GM21723 (cell line): ENCODE results near the gene CLMP.
"Not testable (repeated sequence)": the region's sequence is repeated elsewhere in the genome, so short reads cannot be mapped to it uniquely, and the experiment has no call there.

Experiments
- ATAC-seq: cut with Tn5 transposase; IDR thresholded peaks from one replicate; pipeline ENCODE4 v1.9.1; 2021; ENCODE audit warnings: mild to moderate bottlenecking, moderate library complexity; ENCODE audit not compliant: unreplicated experiment

CLMP gene

GRCh38 chr11:123088896-123089295 lies 106.2 kb downstream of the CLMP start:
- ATAC-seq, result not testable (repeated sequence)

- peak; percentile 96 for ATAC-seq
Observed at GRCh38 chr11:123087657-123088056, 107.4 kb downstream of the CLMP start.

GRCh38 chr11:123086305-123086704 lies 108.7 kb downstream of the CLMP start:
- ATAC-seq, result no peak

GRCh38 chr11:123085497-123085896 lies 109.6 kb downstream of the CLMP start:
- ATAC-seq, result no peak

DNA sequence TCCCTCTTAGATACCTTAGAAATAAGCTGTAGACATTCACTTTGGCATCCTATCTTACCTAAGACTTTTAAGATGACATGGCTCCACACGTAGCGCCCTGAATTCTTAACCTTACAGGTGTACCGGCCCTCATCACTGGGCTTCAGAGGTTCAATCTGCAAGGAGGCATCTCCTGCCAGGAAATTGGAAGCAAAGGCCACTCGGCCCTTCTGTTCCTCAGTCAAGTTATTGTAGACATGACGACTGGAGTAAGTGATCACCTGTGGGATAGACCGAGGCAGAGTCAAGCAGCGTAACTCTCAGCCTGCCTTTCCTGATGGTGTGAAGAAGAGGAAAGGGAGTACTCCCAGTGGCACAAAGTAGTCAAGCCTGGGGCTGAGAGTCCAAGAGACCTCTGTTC lies 110.6 kb downstream of the CLMP start:
- ATAC-seq, result no peak

DNA sequence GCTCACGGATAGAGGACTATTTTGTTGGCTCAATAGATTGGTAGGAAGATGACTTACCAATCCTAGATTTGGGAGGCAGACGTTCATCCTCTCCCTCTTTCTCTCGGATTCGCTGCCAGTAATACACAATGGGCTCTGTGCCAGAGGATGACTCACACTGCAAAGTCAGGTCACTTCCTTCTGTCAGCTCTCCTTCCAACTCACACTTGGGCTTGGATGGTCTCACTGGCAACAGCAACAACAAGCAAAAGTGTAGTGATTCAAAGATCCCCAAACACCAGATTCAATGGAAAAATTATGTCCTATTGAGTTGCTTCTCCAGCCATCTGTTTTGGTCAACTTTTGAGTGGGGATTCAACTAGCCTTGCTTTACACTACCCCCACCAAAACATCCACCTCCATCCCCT lies 111.4 kb downstream of the CLMP start:
- no peak for ATAC-seq

DNA sequence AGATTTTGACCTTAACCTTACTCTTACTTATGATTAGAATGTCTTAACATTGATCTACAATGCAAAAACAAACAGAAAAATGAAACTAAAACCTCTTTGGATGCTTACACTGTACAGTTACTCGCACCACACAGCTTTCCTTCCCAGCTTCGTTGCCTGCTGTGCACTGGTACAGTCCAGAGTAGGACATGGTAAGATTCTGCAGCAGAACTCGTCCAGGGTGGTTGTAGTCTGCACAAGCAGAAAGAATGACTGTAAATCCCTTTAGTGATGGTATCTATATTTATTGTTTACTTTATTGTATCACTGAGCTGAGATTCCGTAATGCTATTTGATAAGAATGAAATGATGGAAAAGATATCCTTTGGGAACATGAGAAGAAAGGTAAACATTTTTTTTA lies 112.1 kb downstream of the CLMP start:
- no peak for ATAC-seq

- no peak for ATAC-seq
Observed at GRCh38 chr11:123080015-123080414, 115.0 kb downstream of the CLMP start.

DNA sequence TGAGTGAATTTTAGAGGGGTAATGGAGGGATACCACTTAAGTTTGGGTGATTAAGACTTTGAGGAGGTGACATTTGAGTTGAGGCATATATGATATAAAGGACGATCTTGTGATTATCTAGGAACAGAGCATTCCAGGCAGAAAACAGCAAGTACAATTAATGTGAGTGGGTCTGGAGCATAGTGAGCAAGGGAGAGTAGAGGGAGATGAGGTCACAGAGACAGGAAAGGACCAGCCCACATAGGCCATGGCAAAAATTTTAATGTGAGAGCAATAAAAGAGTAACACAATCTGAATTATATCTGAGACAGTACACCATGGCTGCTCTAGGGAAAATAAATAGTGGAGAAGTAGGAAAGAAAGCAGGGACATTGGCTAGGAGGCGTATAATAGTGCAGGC lies 118.6 kb downstream of the CLMP start:
- no peak for ATAC-seq

- ATAC-seq, result no peak
Observed at GRCh38 chr11:123073343-123074057, 121.5 kb downstream of the CLMP start.

GRCh38 chr11:123072762-123073161 lies 122.3 kb downstream of the CLMP start:
- ATAC-seq, result no peak

DNA sequence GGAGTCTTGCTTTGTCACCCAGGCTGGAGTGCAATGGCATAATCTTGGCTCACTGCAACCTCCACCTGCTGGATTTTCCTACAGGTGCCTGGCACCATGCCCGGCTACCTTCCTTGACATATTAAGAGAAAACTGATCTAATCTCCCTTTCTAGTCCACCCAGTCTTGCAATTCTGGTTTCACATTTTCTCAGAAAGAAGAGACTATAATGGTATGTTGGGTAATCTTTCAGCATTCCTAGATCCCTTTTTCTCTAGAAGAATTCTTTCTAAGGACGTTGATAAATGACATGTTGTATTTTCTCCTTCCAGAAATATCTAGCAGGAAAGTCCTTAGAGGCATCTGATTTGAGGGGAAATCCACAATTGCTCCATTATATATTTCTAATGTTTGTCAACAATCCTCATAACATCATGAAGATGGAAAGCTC lies 122.7 kb downstream of the CLMP start:
- ATAC-seq, result no peak

GRCh38 chr11:123069908-123070821 lies 124.9 kb downstream of the CLMP start:
- peak; percentile 61 for ATAC-seq

- ATAC-seq, result no peak
Observed at GRCh38 chr11:123065621-123066020, 129.4 kb downstream of the CLMP start.

DNA sequence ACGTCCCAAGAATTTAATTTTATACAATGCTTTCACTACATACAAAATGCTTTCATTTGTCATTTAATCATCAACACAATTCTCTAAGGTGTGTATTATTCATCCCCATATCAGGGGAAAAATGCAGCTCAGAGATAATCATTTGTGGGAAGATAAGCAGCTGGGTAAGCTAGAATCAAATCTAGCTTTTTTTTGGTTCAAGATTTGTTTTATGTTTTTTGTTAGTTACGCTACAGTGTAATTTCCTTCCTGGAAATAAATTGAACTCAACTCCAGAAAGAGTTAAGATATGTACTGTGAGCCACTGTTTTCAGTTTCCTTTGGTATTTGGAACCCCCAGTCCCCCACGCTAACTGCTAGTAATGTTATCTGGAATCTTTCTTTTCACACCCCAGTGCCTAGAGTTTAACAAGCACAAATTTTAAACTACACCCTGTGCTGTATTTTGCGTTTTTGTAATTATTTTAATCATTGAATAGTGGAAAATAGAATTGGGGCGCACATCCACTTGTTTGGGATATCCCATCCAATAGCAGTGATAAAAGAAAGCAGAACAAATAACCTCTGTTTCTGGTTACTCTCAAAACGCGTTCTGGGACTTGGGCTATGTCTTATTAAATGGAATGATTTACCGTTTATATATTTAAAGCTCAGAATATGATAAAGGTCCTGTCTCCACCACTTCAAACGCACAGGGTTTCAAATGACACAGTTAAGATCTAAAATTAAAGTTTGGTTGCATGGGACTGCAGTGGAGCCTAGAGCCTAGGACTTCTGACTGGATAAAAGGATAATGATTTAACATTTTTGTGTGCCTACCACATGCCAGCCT lies 131.0 kb downstream of the CLMP start:
- ATAC-seq, result no peak

GRCh38 chr11:123062892-123063825 lies 131.9 kb downstream of the CLMP start:
- no peak for ATAC-seq

DNA sequence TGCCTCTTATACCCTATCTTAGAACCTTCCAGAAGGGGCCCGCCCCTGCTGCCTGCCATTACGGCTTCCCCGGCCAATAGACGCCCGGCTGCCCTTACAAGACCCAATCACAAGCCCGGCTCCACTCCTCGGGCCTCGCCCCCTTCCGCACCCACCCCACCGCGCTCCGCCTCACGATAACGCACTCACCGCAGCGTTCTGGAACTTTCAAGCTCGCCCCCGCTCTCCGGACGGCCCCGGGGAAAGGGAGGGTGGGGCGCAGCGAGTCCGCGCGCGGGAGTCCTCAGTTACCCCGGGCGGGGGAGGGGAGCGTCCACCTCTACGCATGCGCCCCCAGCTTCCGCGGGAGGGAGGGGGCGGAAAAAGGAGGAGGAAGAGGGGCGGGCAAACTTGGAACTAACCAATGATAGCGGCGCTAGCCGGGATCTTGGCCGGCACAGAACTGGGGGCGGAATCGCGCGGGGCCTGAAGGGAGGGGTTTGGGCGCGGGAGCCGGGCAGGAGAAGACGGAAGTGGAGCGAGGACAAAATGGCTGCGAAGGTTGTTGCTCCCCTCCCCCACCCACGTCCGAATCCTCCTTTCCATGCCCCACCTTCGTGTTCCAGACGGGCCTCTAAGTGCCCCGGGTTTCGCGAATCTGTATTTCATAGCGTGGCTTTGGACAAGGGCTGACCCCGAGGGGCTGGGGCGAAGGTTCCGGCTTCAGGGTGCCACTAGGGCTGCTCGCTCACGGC lies 132.7 kb downstream of the CLMP start:
- ATAC-seq, result peak; percentile 85

- ATAC-seq, result peak; percentile 16
Observed at GRCh38 chr11:123061403-123062157, 133.5 kb downstream of the CLMP start, which contains the start of gene HSPA8. Gene HSPA8, minus strand, starts transcription at chr11:123062136. Its CDS starts 812 bp downstream, at chr11:123061324.
